D721Med (cell line): Measurements from ENCODE around the gene CRYGB.
"Not testable (repeated sequence)": the region's sequence is repeated elsewhere in the genome, so short reads cannot be mapped to it uniquely, and the experiment has no call there.

ENCODE experiments used
- DNase-seq: peaks from one replicate; pipeline ENCODE4 v3.0.0; 2011; ENCODE audit warnings: low spot score; ENCODE audit not compliant: insufficient read length
- FAIRE-seq: peaks from 2 replicates; lab custom pipeline; 2011; peaks lifted over from hg19 to GRCh38; lab: Jason Lieb, UNC
- CTCF ChIP-seq: IDR thresholded peaks from 2 replicates; pipeline ENCODE4 v1.5.1; 2012; ENCODE audit warnings: mild to moderate bottlenecking, control low read depth; ENCODE audit not compliant: insufficient read depth; ENCODE audit errors: missing control alignments

The CRYGB gene

GRCh38 chr2:208112969-208113368 lies 33.0 kb downstream of the CRYGB start:
- FAIRE-seq (no peak), DNase-seq (no peak)
- no peak for TF ChIP-seq CTCF

GRCh38 chr2:208112273-208112745 lies 33.6 kb downstream of the CRYGB start:
- not testable (repeated sequence) for DNase-seq, FAIRE-seq

GRCh38 chr2:208103616-208104015 lies 42.3 kb downstream of the CRYGB start:
- FAIRE-seq (no peak), DNase-seq (no peak)
- TF ChIP-seq CTCF: no peak

- no peak for FAIRE-seq
- DNase-seq: no peak
- peak; percentile 77 for TF ChIP-seq CTCF
These were observed 44.0 kb downstream of the CRYGB start for GRCh38 chr2:208101716-208102631.

GRCh38 chr2:208099682-208100470 lies 46.1 kb downstream of the CRYGB start:
- no peak for TF ChIP-seq CTCF
- FAIRE-seq: no peak
- DNase-seq: no peak

GRCh38 chr2:208098701-208099100 lies 47.3 kb downstream of the CRYGB start:
- FAIRE-seq: not testable (repeated sequence)

GRCh38 chr2:208098267-208098666 lies 47.7 kb downstream of the CRYGB start:
- FAIRE-seq: no peak
- no peak for DNase-seq
- TF ChIP-seq CTCF: no peak

More at GRCh38 chr2:208098701-208099100, 47.3 kb downstream of the CRYGB start:
- DNase-seq: not testable (repeated sequence)
